Neural progenitor cell (in vitro differentiated cells): ENCODE data around the gene ERC1. TPM values are rescaled to one million over a fixed set of nuclear protein-coding genes. Genes with fewer than 3 reads are reported as not detected.

Experiments used
- DNase-seq: peaks from one replicate; pipeline ENCODE4 v3.0.0-alpha.2; 2016; ENCODE audit warnings: low spot score
- H2AFZ ChIP-seq: fragments of 200-600 bp; sonication (generic); replicated peaks from 2 replicates; pipeline ENCODE4 v1.6.1; 2016; ENCODE audit warnings: antibody characterized with exemption
- H3F3A ChIP-seq: fragments of 200-600 bp; sonication (generic); 2 replicates; pipeline ENCODE4 v1.6.1; 2016; ENCODE audit warnings: antibody characterized with exemption, low read depth
- H3K27ac ChIP-seq: fragments of 200-600 bp; sonication (generic); 2 replicates; pipeline ENCODE4 v1.5.1; 2016; ENCODE audit warnings: mild to moderate bottlenecking
- H3K27me3 ChIP-seq: fragments of 200-600 bp; sonication (generic); 2 replicates; pipeline ENCODE4 v1.6.1; 2016; ENCODE audit warnings: mild to moderate bottlenecking, moderate library complexity
- H3K36me3 ChIP-seq: fragments of 200-600 bp; sonication (generic); 2 replicates; pipeline ENCODE4 v1.5.1; 2016
- H3K4me1 ChIP-seq: fragments of 200-600 bp; sonication (generic); 2 replicates; pipeline ENCODE4 v1.6.1; 2016; ENCODE audit warnings: mixed run types
- H3K4me2 ChIP-seq: fragments of 200-600 bp; sonication (generic); 2 replicates; pipeline ENCODE4 v1.6.1; 2016
- H3K4me3 ChIP-seq: fragments of 200-600 bp; sonication (generic); 2 replicates; pipeline ENCODE4 v1.5.1; 2016
- H3K79me2 ChIP-seq: fragments of 200-600 bp; sonication (generic); 2 replicates; pipeline ENCODE4 v1.6.1; 2016; ENCODE audit warnings: low read depth
- H3K9ac ChIP-seq: fragments of 200-600 bp; sonication (generic); 2 replicates; pipeline ENCODE4 v1.6.1; 2016
- H3K9me3 ChIP-seq: fragments of 200-600 bp; sonication (generic); 2 replicates; pipeline ENCODE4 v1.5.1; 2016; ENCODE audit warnings: low read depth
- H4K20me1 ChIP-seq: fragments of 200-600 bp; sonication (generic); 2 replicates; pipeline ENCODE4 v1.6.1; 2016; ENCODE audit warnings: low read depth
- H3K27ac Mint-ChIP-seq: 3 replicates; pipeline ENCODE4 v1.8.0; 2021; ENCODE audit warnings: mixed read lengths
- H3K27me3 Mint-ChIP-seq: 2 replicates; pipeline ENCODE4 v1.8.0; 2022; ENCODE audit warnings: low read depth, mild to moderate bottlenecking, inconsistent platforms, moderate library complexity, mixed read lengths; ENCODE audit not compliant: insufficient read depth
- H3K36me3 Mint-ChIP-seq: 3 replicates; pipeline ENCODE4 v1.8.0; 2021; ENCODE audit warnings: mixed read lengths
- H3K4me1 Mint-ChIP-seq: 3 replicates; pipeline ENCODE4 v1.8.0; 2021; ENCODE audit warnings: mixed read lengths
- H3K4me3 Mint-ChIP-seq: 3 replicates; pipeline ENCODE4 v1.8.0; 2021; ENCODE audit warnings: mild to moderate bottlenecking, moderate library complexity, mixed read lengths
- H3K9me3 Mint-ChIP-seq: 3 replicates; pipeline ENCODE4 v1.8.0; 2020; ENCODE audit warnings: mixed read lengths
- EZH2 ChIP-seq: fragments of 200-600 bp; sonication (generic); IDR thresholded peaks from 2 replicates; pipeline ENCODE4 v1.6.1; 2017; ENCODE audit warnings: antibody characterized with exemption, mild to moderate bottlenecking, moderate library complexity
- EZH2phosphoT487 ChIP-seq: fragments of 200-600 bp; sonication (generic); IDR thresholded peaks from 2 replicates; pipeline ENCODE4 v1.6.1; 2017; ENCODE audit warnings: antibody characterized with exemption
- total RNA-seq: library from RNA; depleted of rRNA; stranded (reverse); fragments of >200 nt; gene quantifications from 2 replicates; pipeline ENCODE4 v1.2.3, GENCODE V29; 2015; ENCODE audit warnings: low replicate concordance
- TF ChIP-seq, protein P1 (sequence below): fragments of 200-600 bp; sonication (generic); IDR thresholded peaks from 2 replicates; pipeline ENCODE4 v1.5.1; 2017; ENCODE audit warnings: antibody characterized with exemption, mild to moderate bottlenecking

ERC1 gene
- total RNA-seq, 1 donor from 2014 or later, result 27.5 TPM

DNA sequence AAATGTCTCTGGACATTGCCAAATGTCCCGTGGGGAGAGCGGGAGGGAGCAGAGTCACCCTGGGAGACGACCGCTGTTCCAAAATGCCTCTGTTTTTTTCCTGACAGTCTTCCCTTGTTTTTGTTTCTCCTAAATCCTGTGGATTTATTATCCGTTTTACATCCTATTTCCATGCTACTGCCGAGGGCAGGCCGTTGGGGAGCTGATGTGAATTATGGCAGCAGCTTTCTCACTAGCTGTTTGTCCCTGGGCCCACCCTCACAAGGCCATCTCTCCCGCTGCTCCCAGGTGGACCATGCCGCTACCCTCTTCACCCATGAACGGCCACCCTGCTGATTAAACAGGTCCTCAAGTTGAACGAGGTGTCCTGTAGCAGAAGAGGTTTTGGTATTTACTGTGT is 548.1 kb downstream of the ERC1 start:
- H3K9me3 ChIP-seq, result no peaks in the 10 kb centered on the region
- peaks cover 83% of the 10 kb centered on the region for H4K20me1 ChIP-seq
- no peaks in the 10 kb centered on the region for H3K27me3 Mint-ChIP-seq
- H3K4me1 Mint-ChIP-seq, result no peaks in the 10 kb centered on the region
- H2AFZ ChIP-seq, result no peak overlapping the region
- no peak for DNase-seq
- no peaks in the 10 kb centered on the region for H3F3A ChIP-seq
- no peak overlapping the region for H3K4me3 ChIP-seq
- no peak overlapping the region for H3K27ac ChIP-seq
- H3K79me2 ChIP-seq, result peaks cover 90% of the 10 kb centered on the region
- no peaks in the 10 kb centered on the region for H3K36me3 ChIP-seq
- H3K4me1 ChIP-seq, result peaks cover 8% of the 10 kb centered on the region
- no peak overlapping the region for H3K4me2 ChIP-seq
- peaks cover 22% of the 10 kb centered on the region for H3K9me3 Mint-ChIP-seq
- peaks cover 8% of the 10 kb centered on the region for H3K27me3 ChIP-seq
- H3K9ac ChIP-seq, result no peak overlapping the region
- H3K27ac Mint-ChIP-seq, result no peak overlapping the region
- TF ChIP-seq, protein P1, sequence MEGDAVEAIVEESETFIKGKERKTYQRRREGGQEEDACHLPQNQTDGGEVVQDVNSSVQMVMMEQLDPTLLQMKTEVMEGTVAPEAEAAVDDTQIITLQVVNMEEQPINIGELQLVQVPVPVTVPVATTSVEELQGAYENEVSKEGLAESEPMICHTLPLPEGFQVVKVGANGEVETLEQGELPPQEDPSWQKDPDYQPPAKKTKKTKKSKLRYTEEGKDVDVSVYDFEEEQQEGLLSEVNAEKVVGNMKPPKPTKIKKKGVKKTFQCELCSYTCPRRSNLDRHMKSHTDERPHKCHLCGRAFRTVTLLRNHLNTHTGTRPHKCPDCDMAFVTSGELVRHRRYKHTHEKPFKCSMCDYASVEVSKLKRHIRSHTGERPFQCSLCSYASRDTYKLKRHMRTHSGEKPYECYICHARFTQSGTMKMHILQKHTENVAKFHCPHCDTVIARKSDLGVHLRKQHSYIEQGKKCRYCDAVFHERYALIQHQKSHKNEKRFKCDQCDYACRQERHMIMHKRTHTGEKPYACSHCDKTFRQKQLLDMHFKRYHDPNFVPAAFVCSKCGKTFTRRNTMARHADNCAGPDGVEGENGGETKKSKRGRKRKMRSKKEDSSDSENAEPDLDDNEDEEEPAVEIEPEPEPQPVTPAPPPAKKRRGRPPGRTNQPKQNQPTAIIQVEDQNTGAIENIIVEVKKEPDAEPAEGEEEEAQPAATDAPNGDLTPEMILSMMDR, result no peak
- no peak for TF ChIP-seq EZH2phosphoT487
- no peak for TF ChIP-seq EZH2
- no peak overlapping the region for H3K4me3 Mint-ChIP-seq
- peaks cover 34% of the 10 kb centered on the region for H3K36me3 Mint-ChIP-seq

DNA sequence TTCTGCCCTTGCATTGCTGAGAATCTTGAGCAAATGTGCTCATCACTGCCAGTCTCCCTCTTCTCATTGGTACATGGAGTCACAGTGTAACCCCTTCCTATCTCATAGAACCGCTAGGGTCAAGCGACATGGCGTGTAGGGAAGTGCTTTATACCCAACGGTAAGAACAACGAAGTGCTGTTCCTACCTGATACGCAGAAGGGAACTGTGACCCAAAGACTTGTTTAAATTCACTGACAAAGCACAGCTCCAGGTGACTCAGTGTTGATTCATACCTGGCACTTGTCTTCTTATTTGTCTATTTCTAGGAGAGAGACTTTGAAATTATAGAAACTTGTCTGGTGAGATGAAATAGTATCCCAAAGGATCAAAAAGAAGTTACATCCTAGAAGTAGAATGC is 549.7 kb downstream of the ERC1 start:
- Histone ChIP-seq H2AFZ (no peak overlapping the region), H3K4me1 (no peaks in the 10 kb centered on the region), H3K4me3 (no peak overlapping the region), H3K36me3 (no peaks in the 10 kb centered on the region), H3K79me2 (peaks cover 87% of the 10 kb centered on the region), H3K4me2 (no peak overlapping the region), H3F3A (no peaks in the 10 kb centered on the region), H4K20me1 (peaks cover 68% of the 10 kb centered on the region), H3K9me3 (no peaks in the 10 kb centered on the region), H3K27ac (no peak overlapping the region), H3K9ac (no peak overlapping the region), H3K27me3 (peaks cover 3% of the 10 kb centered on the region)
- Mint-ChIP-seq H3K36me3 (peaks cover 41% of the 10 kb centered on the region), H3K4me1 (no peaks in the 10 kb centered on the region), H3K4me3 (no peak overlapping the region), H3K9me3 (peaks cover 28% of the 10 kb centered on the region), H3K27ac (no peak overlapping the region), H3K27me3 (peaks cover 3% of the 10 kb centered on the region)
- DNase-seq, result no peak
- TF ChIP-seq EZH2, result no peak
- TF ChIP-seq, protein P1, result no peak
- TF ChIP-seq EZH2phosphoT487, result no peak

DNA sequence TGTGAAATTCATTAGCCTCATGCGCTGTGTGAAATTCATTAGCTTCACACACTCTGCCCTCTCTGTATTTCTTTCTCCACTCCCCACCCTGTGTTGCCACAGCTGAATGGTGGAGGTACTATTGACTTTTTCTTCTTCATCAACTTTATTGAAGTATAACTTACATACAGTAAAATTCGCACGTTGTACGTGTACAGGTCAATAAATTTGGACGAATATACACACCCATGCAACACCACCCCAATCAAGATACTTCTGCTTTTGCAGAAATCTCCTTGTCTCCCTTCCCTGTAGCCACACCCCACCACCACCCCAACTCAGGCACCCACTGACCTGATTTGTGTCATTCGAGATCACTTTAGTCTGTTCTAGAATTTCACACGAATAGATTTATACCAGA is 551.6 kb downstream of the ERC1 start:
- peaks cover 47% of the 10 kb centered on the region for H3K36me3 Mint-ChIP-seq
- H3K27me3 Mint-ChIP-seq, result peaks cover 8% of the 10 kb centered on the region
- no peak overlapping the region for H3K4me3 Mint-ChIP-seq
- no peak overlapping the region for H3K27ac Mint-ChIP-seq
- no peak overlapping the region for H3K4me3 ChIP-seq
- no peak overlapping the region for H3K9ac ChIP-seq
- H3K27ac ChIP-seq, result no peak overlapping the region
- DNase-seq, result no peak
- H2AFZ ChIP-seq, result no peak overlapping the region
- peaks cover 84% of the 10 kb centered on the region for H3K79me2 ChIP-seq
- H3K27me3 ChIP-seq, result no peaks in the 10 kb centered on the region
- peaks cover 63% of the 10 kb centered on the region for H4K20me1 ChIP-seq
- no peak overlapping the region for H3K4me2 ChIP-seq
- H3K4me1 Mint-ChIP-seq, result peaks cover 6% of the 10 kb centered on the region
- no peak for TF ChIP-seq EZH2phosphoT487
- TF ChIP-seq, protein P1, result no peak
- no peak for TF ChIP-seq EZH2
- peaks cover 39% of the 10 kb centered on the region for H3K9me3 Mint-ChIP-seq
- H3F3A ChIP-seq, result peaks cover 11% of the 10 kb centered on the region
- H3K36me3 ChIP-seq, result no peaks in the 10 kb centered on the region
- peaks cover 11% of the 10 kb centered on the region for H3K4me1 ChIP-seq
- no peaks in the 10 kb centered on the region for H3K9me3 ChIP-seq
